ENCODE results near the gene SIGLEC6.

DNA sequence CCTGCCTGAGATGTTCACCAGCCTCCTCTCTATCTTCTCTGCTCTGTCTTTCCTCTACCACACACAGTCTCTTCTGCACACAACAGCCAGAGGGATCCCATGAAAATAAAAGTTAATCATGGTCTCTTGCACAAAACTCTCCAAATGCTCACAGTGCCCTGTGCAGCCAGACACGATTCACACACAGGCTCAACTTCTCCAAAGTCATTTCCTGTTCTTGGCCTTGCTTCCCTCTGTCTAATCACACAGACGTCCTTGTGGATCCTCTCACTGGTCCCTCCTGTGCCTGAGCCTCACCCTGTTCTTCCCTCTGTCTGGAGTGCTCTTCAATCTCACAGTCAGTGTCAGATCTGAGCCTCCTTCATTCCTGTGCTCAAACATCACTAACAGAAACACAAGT lies 37.7 kb downstream of the SIGLEC6 start:
- no peak for TF ChIP-seq POLR2AphosphoS5 (IDR thresholded peaks at IDR 0.05; ENCODE audit: insufficient read depth in 1 of 2, low read depth in 1 of 2)
- TF ChIP-seq, protein P1, sequence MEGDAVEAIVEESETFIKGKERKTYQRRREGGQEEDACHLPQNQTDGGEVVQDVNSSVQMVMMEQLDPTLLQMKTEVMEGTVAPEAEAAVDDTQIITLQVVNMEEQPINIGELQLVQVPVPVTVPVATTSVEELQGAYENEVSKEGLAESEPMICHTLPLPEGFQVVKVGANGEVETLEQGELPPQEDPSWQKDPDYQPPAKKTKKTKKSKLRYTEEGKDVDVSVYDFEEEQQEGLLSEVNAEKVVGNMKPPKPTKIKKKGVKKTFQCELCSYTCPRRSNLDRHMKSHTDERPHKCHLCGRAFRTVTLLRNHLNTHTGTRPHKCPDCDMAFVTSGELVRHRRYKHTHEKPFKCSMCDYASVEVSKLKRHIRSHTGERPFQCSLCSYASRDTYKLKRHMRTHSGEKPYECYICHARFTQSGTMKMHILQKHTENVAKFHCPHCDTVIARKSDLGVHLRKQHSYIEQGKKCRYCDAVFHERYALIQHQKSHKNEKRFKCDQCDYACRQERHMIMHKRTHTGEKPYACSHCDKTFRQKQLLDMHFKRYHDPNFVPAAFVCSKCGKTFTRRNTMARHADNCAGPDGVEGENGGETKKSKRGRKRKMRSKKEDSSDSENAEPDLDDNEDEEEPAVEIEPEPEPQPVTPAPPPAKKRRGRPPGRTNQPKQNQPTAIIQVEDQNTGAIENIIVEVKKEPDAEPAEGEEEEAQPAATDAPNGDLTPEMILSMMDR (IDR thresholded peaks at IDR 0.05) = no peak
